Caco-2 (cell line): Measurements from ENCODE around the gene TTC24. TPM values are rescaled to one million over a fixed set of nuclear protein-coding genes. Genes with fewer than 3 reads are reported as not detected.

Source experiments
- BruUV-seq: library from RNA; stranded (reverse); fragments of 400-500 nt; replicated peaks from 2 replicates; lab custom pipeline; 2021; lab: Mats Ljungman, UMichigan
- CTCF ChIA-PET: fragments of 300-600 bp; sonication (Branson Sonifier 250); formaldehyde crosslinking; loops from one replicate; lab custom pipeline; 2022; ENCODE audit warnings: antibody characterized with exemption; lab: Charles Lee
- POLR2A ChIA-PET: fragments of 300-600 bp; sonication (Branson Sonifier 250); formaldehyde crosslinking; loops from one replicate; lab custom pipeline; 2022; ENCODE audit warnings: antibody characterized with exemption; lab: Charles Lee
- DNase-seq, 2 experiments: peaks; one replicate each; pipeline versions ENCODE4 v3.0.0 to v3.0.0-alpha.2; 2020 to 2022
- H3K27me3 ChIP-seq: replicated peaks from 2 replicates; pipeline ENCODE4 v1.6.0; 2011; ENCODE audit warnings: low read length; ENCODE audit not compliant: control insufficient read depth, insufficient read depth
- H3K36me3 ChIP-seq: 2 replicates; pipeline ENCODE4 v1.5.1; 2011; ENCODE audit warnings: low read length; ENCODE audit not compliant: control insufficient read depth, insufficient read depth
- H3K4me1 ChIP-seq: fragments of 250-450 bp; sonication (Bioruptor Pico); 2 replicates; pipeline ENCODE4 v1.5.1; 2020; ENCODE audit warnings: mild to moderate bottlenecking
- H3K4me3 ChIP-seq: 2 replicates; pipeline ENCODE4 v1.5.1; 2011; ENCODE audit warnings: low read depth, mild to moderate bottlenecking, control low read depth, low read length
- H3K9me3 ChIP-seq: fragments of 250-450 bp; sonication (Bioruptor Pico); 2 replicates; pipeline ENCODE4 v1.5.1; 2020; ENCODE audit warnings: mild to moderate bottlenecking, moderate library complexity
- H3K27ac Mint-ChIP-seq: one replicate; pipeline ENCODE4 v1.8.0; 2022; ENCODE audit warnings: mixed read lengths; ENCODE audit not compliant: unreplicated experiment
- H3K27me3 Mint-ChIP-seq: one replicate; pipeline ENCODE4 v1.8.0; 2022; ENCODE audit warnings: mixed read lengths; ENCODE audit not compliant: insufficient read depth, unreplicated experiment
- H3K36me3 Mint-ChIP-seq: one replicate; pipeline ENCODE4 v1.8.0; 2022; ENCODE audit warnings: mild to moderate bottlenecking, mixed read lengths; ENCODE audit not compliant: insufficient read depth, unreplicated experiment
- H3K4me1 Mint-ChIP-seq: one replicate; pipeline ENCODE4 v1.8.0; 2022; ENCODE audit warnings: low read depth, mixed read lengths; ENCODE audit not compliant: unreplicated experiment
- H3K4me3 Mint-ChIP-seq: one replicate; pipeline ENCODE4 v1.8.0; 2022; ENCODE audit warnings: mild to moderate bottlenecking, moderate library complexity, mixed read lengths; ENCODE audit not compliant: unreplicated experiment
- H3K9me3 Mint-ChIP-seq: one replicate; pipeline ENCODE4 v1.8.0; 2022; ENCODE audit warnings: mixed read lengths; ENCODE audit not compliant: unreplicated experiment
- intact Hi-C: fragments of 100-400 bp; cut with micrococcal nuclease; formaldehyde crosslinking; loops from one replicate; pipeline ENCODE4 v1.10.0; 2022; ENCODE audit not compliant: unreplicated experiment
- total RNA-seq: library from RNA; stranded (reverse); gene quantifications from 2 replicates; pipeline ENCODE4 v1.2.3, GENCODE V29; 2022
- TF ChIP-seq, protein P1 (sequence below), 2 experiments: fragments of 200-600 bp in 1 of 2; IDR thresholded peaks; 1 replicate in 1 of 2; 2 replicates in 1 of 2; pipeline versions ENCODE4 v1.5.1 to v1.8.0; 2011 to 2022; ENCODE audit warnings: antibody characterized with exemption in 1 of 2, control low read depth in 1 of 2, inconsistent platforms in 1 of 2, low read depth in 1 of 2, low read length in 1 of 2, mild to moderate bottlenecking in 1 of 2, moderate library complexity in 1 of 2; ENCODE audit not compliant: insufficient read depth in 1 of 2, severe bottlenecking in 1 of 2, unreplicated experiment in 1 of 2

The TTC24 gene
- total RNA-seq, 1 experiment from 2014 or later = not detected

DNA sequence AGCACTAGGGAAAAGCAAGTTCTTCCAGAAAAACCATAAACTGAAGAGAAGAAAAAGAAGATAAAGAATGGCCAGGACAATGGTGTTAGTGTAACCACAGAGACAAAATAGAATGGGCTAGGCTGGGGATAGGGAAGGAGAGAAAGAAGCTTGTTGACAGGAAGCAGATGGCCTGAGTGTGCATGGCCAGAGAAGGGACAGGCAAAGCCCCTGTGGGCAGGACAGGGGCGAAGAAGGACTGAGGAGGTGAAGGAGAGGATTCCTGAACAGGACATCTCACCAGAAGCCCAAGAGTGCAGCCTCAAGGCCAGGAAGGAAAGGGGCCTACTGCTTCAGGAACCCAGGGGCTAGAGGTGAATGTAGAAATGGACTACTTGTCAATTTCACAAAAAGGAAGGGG lies 36.5 kb upstream of the TTC24 start:
- Mint-ChIP-seq H3K4me3 (no peak overlapping the region), H3K27ac (peak overlapping the region; percentile 80), H3K9me3 (no peaks in the 10 kb centered on the region), H3K27me3 (no peaks in the 10 kb centered on the region), H3K4me1 (peaks cover 16% of the 10 kb centered on the region), H3K36me3 (peaks cover 27% of the 10 kb centered on the region)
- BruUV-seq = no TSS peak
- intact Hi-C loops = loop anchor here (2.0 kb wide), 1 partner anchor 38 kb away; no protein-coding TSS in a partner anchor
- peaks cover 5% of the 10 kb centered on the region; the same call in 1 of the 2 replicates for H3K4me1 ChIP-seq
- H3K9me3 ChIP-seq = no peaks in the 10 kb centered on the region
- TF ChIP-seq, protein P1, sequence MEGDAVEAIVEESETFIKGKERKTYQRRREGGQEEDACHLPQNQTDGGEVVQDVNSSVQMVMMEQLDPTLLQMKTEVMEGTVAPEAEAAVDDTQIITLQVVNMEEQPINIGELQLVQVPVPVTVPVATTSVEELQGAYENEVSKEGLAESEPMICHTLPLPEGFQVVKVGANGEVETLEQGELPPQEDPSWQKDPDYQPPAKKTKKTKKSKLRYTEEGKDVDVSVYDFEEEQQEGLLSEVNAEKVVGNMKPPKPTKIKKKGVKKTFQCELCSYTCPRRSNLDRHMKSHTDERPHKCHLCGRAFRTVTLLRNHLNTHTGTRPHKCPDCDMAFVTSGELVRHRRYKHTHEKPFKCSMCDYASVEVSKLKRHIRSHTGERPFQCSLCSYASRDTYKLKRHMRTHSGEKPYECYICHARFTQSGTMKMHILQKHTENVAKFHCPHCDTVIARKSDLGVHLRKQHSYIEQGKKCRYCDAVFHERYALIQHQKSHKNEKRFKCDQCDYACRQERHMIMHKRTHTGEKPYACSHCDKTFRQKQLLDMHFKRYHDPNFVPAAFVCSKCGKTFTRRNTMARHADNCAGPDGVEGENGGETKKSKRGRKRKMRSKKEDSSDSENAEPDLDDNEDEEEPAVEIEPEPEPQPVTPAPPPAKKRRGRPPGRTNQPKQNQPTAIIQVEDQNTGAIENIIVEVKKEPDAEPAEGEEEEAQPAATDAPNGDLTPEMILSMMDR (IDR thresholded peaks at IDR 0.05; ENCODE audit: insufficient read depth in 1 of 2, low read depth in 1 of 2, low read length in 1 of 2, severe bottlenecking in 1 of 2, unreplicated experiment in 1 of 2) = no peak
- no peak overlapping the region for H3K4me3 ChIP-seq
- no peaks in the 10 kb centered on the region; the same call in none of the 2 replicates for H3K36me3 ChIP-seq
- DNase-seq = peak in 1 of 2 experiments; percentile 23
- POLR2A ChIA-PET = interaction anchor here (0.7 kb wide), 2 partner anchors 48 to 145 kb away, joined by 3 read pairs; partner anchors contain the start of gene NAXE
- CTCF ChIA-PET = interaction anchor here (1.0 to 1.5 kb wide), 2 partner anchors 42 to 86 kb away, joined by 3 to 4 read pairs; no protein-coding TSS in a partner anchor
- no peaks in the 10 kb centered on the region for H3K27me3 ChIP-seq

DNA sequence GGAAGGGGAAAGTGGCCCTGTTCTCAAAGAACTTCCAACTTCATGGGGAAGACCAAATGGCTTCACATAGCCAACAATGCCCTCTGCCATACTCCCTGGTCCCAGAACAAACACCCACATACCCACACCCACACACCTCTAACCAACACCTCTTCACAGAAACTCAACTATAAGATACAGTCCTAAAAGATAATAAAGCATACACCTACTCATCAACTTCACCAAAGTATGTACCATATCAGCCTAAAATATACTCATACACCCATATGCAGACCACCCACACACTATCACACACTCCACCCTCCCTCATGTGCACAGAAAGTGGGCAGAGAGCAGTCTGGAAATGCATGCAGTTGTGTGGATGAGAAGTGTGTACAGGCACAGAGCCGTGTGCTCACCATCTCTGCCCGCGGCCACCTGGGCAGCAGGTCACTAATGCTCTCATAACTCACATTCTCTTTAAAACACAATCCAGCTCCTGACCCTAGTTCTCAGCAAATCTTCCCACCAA lies 34.9 kb upstream of the TTC24 start:
- no peaks in the 10 kb centered on the region for H3K27me3 ChIP-seq
- no peak overlapping the region for H3K4me3 ChIP-seq
- no peak for DNase-seq
- peaks cover 2% of the 10 kb centered on the region for H3K36me3 ChIP-seq
- TF ChIP-seq, protein P1 (IDR thresholded peaks at IDR 0.05; ENCODE audit: insufficient read depth in 1 of 2, low read depth in 1 of 2, low read length in 1 of 2, severe bottlenecking in 1 of 2, unreplicated experiment in 1 of 2) = no peak
- Mint-ChIP-seq H3K36me3 (peaks cover 14% of the 10 kb centered on the region), H3K9me3 (no peaks in the 10 kb centered on the region), H3K4me1 (peaks cover 16% of the 10 kb centered on the region), H3K27me3 (no peaks in the 10 kb centered on the region), H3K27ac (no peak overlapping the region), H3K4me3 (no peak overlapping the region)
- ChIA-PET CTCF (no interaction called here), POLR2A (no interaction called here)
- intact Hi-C loops = no loop called here
- no TSS peak for BruUV-seq
- H3K9me3 ChIP-seq = no peaks in the 10 kb centered on the region
- peaks cover 5% of the 10 kb centered on the region; the same call in 1 of the 2 replicates for H3K4me1 ChIP-seq

DNA sequence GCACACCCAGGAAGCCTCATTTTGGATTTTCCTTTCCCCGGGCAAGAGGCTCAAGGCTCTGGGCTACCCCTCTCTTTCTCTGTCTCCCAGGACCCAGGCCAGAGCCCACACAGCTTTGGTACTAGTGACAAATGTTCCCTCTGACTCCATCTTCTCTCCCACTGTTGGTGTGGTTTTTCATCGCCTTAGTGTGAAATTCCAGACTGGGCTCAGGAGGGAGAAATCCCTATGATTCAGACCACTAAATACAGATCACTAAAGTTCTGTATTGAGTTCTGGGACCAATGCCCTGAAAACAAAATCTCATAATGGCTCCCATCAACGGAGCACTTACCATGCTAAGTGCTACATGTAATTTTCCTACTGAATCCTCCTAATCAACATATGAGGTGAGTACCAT lies 33.3 kb upstream of the TTC24 start:
- BruUV-seq = no TSS peak
- no peak overlapping the region for H3K27ac Mint-ChIP-seq
- CTCF ChIA-PET = interaction anchor here (0.6 kb wide), 1 partner anchor 62 kb away, joined by 3 read pairs; no protein-coding TSS in a partner anchor

More for the DNA sequence above, 33.3 kb upstream of the TTC24 start:
- intact Hi-C loops = no loop called here
- DNase-seq = no peak
- TF ChIP-seq, protein P1 (IDR thresholded peaks at IDR 0.05; ENCODE audit: insufficient read depth in 1 of 2, low read depth in 1 of 2, low read length in 1 of 2, severe bottlenecking in 1 of 2, unreplicated experiment in 1 of 2) = no peak
- Mint-ChIP-seq H3K9me3 (no peaks in the 10 kb centered on the region), H3K36me3 (peaks cover 20% of the 10 kb centered on the region), H3K4me3 (no peak overlapping the region), H3K4me1 (peaks cover 16% of the 10 kb centered on the region), H3K27me3 (no peaks in the 10 kb centered on the region)
- POLR2A ChIA-PET = no interaction called here
- Histone ChIP-seq H3K9me3 (no peaks in the 10 kb centered on the region), H3K27me3 (no peaks in the 10 kb centered on the region), H3K36me3 (peaks cover 2% of the 10 kb centered on the region), H3K4me1 (peaks cover 5% of the 10 kb centered on the region; the same call in 1 of the 2 replicates), H3K4me3 (no peak overlapping the region)
